Dendritic cell treated with granulocyte-macrophage colony-stimulating factor and Interleukin-4, amounts not matched to agents 40 ng/mL and 50 ng/mL, for 4 days (primary cell): ENCODE results near the gene EBLN2.
"Not testable (repeated sequence)": the region's sequence is repeated elsewhere in the genome, so short reads cannot be mapped to it uniquely, and the experiment has no call there.

Experiments
- H3K27ac Mint-ChIP-seq: one replicate; pipeline ENCODE4 v1.8.0; 2022; ENCODE audit warnings: mild to moderate bottlenecking, mixed read lengths
- H3K27me3 Mint-ChIP-seq: one replicate; pipeline ENCODE4 v1.8.0; 2022; ENCODE audit warnings: mild to moderate bottlenecking, mixed read lengths
- H3K36me3 Mint-ChIP-seq: one replicate; pipeline ENCODE4 v1.8.0; 2022; ENCODE audit warnings: low read depth, mixed read lengths
- H3K4me1 Mint-ChIP-seq: one replicate; pipeline ENCODE4 v1.8.0; 2022; ENCODE audit warnings: low read depth, mixed read lengths
- H3K4me3 Mint-ChIP-seq: one replicate; pipeline ENCODE4 v1.8.0; 2022; ENCODE audit warnings: mild to moderate bottlenecking, moderate library complexity, mixed read lengths
- H3K9me3 Mint-ChIP-seq: one replicate; pipeline ENCODE4 v1.8.0; 2022; ENCODE audit warnings: mixed read lengths
- intact Hi-C: fragments of 100-400 bp; cut with micrococcal nuclease; formaldehyde crosslinking; loops from one replicate; pipeline ENCODE4 v1.15.0; 2022

The EBLN2 gene

DNA sequence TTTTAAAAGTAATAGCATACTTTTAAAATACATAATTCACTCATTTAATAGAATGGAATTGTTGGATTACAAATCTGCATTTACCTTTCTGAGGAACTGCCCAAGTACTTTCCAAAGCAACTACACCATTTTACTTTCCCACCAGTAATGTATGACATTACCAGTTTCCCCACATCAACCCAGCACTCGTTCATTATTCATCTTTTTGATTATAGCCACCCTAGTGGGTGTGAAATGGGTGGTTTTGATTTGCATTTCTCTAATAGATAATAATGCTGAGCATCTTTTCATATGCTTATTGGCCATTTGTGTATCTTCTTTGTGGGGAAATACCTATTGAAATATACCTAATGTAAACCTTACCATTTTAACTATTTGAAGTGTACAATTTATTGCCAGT lies 18.0 kb upstream of the EBLN2 start:
- intact Hi-C loops: no loop called here
- Mint-ChIP-seq H3K4me3 (no peak overlapping the region), H3K36me3 (peaks cover 10% of the 10 kb centered on the region), H3K9me3 (no peaks in the 10 kb centered on the region), H3K27ac (no peak overlapping the region), H3K4me1 (peaks cover 22% of the 10 kb centered on the region), H3K27me3 (no peaks in the 10 kb centered on the region)

DNA sequence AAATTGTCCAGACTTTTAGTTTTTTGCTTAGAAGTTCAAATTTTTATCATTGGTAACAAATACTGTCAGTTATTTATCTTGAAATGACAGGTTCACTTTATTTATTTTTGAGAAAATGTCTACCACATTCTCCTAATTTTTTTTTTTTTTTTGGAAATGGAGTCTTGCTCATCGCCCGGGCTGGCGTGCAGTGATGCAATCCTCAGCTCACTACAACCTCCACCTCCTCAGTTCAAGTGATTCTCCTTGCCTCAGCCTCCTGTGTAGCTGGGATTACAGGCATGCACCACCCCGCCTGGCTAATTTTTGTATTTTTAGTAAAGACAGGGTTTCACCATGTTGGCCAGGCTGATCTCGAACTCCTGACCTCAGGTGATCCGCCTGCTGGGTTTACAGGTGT lies 16.1 kb upstream of the EBLN2 start:
- intact Hi-C loops: loop anchor here (5.0 kb wide), 1 partner anchor 38 kb away; no protein-coding TSS in a partner anchor
- H3K36me3 Mint-ChIP-seq: peaks cover 16% of the 10 kb centered on the region
- no peaks in the 10 kb centered on the region for H3K27me3 Mint-ChIP-seq
- no peaks in the 10 kb centered on the region for H3K9me3 Mint-ChIP-seq
- H3K4me3 Mint-ChIP-seq: no peak overlapping the region
- no peak overlapping the region for H3K27ac Mint-ChIP-seq
- peaks cover 22% of the 10 kb centered on the region for H3K4me1 Mint-ChIP-seq

DNA sequence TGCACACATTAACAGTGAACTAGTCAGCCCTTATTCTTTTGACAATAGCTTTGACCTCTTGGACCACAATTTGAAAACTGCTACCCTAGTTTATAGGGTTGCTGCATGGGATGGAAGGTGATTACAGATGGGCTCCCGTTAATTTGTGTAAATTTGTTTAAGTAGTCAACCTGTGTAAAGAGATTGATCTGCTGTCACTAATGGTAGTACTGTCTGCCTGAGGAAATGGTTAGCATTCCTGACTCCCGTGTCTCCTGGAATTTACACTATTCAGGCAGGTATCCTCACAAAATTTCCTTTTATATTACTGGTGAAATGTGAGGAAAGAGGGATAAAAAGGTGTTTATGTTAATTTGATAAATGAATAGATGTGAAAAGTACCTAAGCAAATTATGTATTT lies 15.3 kb upstream of the EBLN2 start:
- H3K9me3 Mint-ChIP-seq: no peaks in the 10 kb centered on the region
- intact Hi-C loops: loop anchor here (5.0 kb wide), 1 partner anchor 39 kb away; no protein-coding TSS in a partner anchor
- H3K4me1 Mint-ChIP-seq: peaks cover 22% of the 10 kb centered on the region

DNA sequence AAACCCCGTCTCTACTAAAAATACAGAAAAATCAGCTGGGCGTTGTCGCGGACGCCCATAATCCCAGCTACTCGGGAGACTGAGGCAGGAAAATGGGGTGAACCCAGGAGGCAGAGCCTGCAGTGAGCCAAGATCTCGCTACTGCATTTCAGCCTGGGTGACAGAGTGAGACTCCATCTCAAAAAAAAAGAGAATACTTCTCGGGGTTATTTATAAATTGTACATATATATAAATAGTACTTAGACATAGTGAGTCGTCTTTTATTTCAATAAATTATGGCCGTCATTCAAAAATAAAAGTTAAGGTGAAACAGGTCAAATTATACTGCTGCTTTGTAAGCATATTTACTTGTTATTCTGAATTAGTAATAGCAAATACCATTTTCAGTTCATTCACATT lies 12.1 kb upstream of the EBLN2 start:
- H3K9me3 Mint-ChIP-seq: no peaks in the 10 kb centered on the region
- peaks cover 5% of the 10 kb centered on the region for H3K4me1 Mint-ChIP-seq
- intact Hi-C loops: loop anchor here (5.0 kb wide), 1 partner anchor 42 kb away; no protein-coding TSS in a partner anchor
- H3K4me3 Mint-ChIP-seq: no peak overlapping the region
- peaks cover 31% of the 10 kb centered on the region for H3K36me3 Mint-ChIP-seq
- no peaks in the 10 kb centered on the region for H3K27me3 Mint-ChIP-seq
- no peak overlapping the region for H3K27ac Mint-ChIP-seq

More for the DNA sequence above, 15.3 kb upstream of the EBLN2 start:
- Mint-ChIP-seq H3K36me3 (peaks cover 24% of the 10 kb centered on the region), H3K27me3 (no peaks in the 10 kb centered on the region), H3K4me3 (no peak overlapping the region), H3K27ac (no peak overlapping the region)

DNA sequence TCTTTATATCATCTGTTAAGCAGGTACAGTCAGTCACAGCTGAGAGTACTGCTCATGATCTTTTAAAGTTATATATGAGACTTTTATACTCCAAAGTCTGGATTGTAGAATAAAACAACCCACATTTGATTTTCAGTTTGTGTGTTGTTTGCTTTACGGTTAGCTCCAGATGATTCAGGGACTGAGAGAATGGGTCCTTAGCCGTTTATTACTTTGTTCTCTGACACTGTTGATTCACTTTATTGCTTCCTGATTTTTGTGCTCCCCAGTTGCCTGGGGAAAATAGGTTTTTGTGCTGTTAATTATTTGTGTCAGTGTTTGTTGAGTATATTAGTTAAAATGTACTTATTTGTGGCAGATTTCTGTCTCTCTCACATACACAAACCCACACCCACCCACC lies 8.6 kb upstream of the EBLN2 start:
- H3K36me3 Mint-ChIP-seq: peaks cover 26% of the 10 kb centered on the region
- no peaks in the 10 kb centered on the region for H3K9me3 Mint-ChIP-seq
- H3K27ac Mint-ChIP-seq: no peak overlapping the region
- H3K27me3 Mint-ChIP-seq: no peaks in the 10 kb centered on the region
- H3K4me1 Mint-ChIP-seq: peaks cover 10% of the 10 kb centered on the region
- intact Hi-C loops: loop anchor here (10.0 kb wide), 1 partner anchor 208 kb away; the partner anchor contains the start of gene SHQ1
- H3K4me3 Mint-ChIP-seq: no peak overlapping the region

DNA sequence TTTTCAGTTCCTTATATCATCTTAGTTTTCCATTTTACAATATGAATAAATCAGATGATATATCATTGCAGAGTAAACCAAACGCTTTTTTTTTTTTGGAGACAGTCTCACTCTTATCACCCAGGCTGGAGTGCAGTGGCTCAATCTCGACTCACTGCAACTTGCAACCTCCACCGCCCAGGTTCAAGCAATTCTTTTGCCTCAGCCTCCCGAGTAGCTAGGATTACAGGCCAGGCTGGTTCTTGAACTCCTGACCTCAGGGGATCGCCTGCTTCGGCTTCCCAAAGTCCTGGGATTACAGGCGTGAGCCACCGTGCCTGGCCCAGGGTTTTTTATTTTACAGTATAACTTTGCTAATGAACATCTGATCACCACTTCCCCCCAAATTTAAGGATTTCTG lies 5.9 kb upstream of the EBLN2 start:
- Mint-ChIP-seq H3K4me3 (no peak overlapping the region), H3K4me1 (peaks cover 17% of the 10 kb centered on the region), H3K27ac (no peak overlapping the region), H3K27me3 (no peaks in the 10 kb centered on the region), H3K36me3 (peaks cover 31% of the 10 kb centered on the region), H3K9me3 (no peaks in the 10 kb centered on the region)
- intact Hi-C loops: loop anchor here (10.0 kb wide), 1 partner anchor 211 kb away; the partner anchor contains the start of gene SHQ1

DNA sequence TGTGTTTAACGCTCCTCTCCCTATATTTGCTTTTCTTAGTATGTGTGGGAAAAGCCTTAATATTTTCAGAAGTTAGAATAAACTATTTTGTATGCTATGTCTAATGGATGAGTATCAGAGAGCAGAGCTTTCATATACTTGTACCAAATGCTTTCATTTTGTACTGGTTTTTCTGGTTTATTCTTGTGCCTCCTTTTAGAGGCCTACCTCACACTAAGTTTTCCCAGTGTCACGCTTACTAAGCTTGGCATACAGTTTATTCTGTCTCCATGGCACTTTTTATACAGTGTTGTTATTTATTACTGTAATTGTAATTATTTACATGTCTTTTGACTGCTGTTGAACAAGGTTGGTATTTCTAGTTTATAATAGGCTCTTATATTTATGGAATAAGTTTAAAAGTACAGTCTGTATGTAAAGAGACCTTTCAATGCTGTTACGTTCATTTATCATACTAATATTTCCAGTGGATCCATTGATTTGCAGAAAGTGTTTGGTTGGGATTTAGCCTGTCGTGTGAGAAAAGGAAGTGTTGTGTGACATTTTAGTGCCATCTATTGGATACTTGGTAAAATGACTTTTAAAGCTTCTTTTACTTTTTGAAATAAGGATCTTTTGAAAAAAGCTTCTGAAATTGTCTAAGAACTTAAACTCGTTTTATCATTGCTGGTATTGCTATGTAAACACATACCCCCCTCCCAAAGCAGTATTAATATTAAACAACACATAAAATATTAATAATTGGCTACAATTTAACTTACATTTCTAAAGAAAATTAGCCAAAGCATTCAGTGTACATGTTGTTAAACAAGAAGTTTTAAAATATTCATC lies 5.2 kb upstream of the EBLN2 start:
- H3K4me3 Mint-ChIP-seq: no peak overlapping the region
- H3K4me1 Mint-ChIP-seq: peaks cover 17% of the 10 kb centered on the region
- no peaks in the 10 kb centered on the region for H3K9me3 Mint-ChIP-seq
- intact Hi-C loops: loop anchor here (1.0 to 10.0 kb wide), 2 partner anchors 116 to 211 kb away; partner anchors contain the start of gene SHQ1
- H3K36me3 Mint-ChIP-seq: peaks cover 27% of the 10 kb centered on the region
- H3K27me3 Mint-ChIP-seq: no peaks in the 10 kb centered on the region
- no peak overlapping the region for H3K27ac Mint-ChIP-seq

DNA sequence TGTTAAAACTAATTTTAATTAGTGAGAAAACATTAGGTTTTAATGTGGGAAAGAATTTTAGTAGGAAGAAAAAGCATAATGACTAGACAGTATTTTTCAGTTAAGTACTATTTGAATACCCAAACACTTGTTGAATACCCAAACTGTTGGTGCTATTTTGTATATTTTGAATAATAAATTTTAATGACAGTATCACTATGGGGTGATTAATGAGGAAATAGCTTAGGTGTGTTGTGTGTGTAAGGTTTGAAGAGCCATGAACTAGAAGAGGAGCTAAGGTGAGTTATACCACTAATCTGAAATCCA lies 4.7 kb upstream of the EBLN2 start:
- intact Hi-C loops: loop anchor here (1.0 to 10.0 kb wide), 2 partner anchors 116 to 212 kb away; partner anchors contain the start of gene SHQ1
- Mint-ChIP-seq H3K27me3 (no peaks in the 10 kb centered on the region), H3K9me3 (no peaks in the 10 kb centered on the region), H3K36me3 (peaks cover 30% of the 10 kb centered on the region), H3K4me1 (peaks cover 17% of the 10 kb centered on the region), H3K27ac (no peak overlapping the region), H3K4me3 (no peak overlapping the region)

DNA sequence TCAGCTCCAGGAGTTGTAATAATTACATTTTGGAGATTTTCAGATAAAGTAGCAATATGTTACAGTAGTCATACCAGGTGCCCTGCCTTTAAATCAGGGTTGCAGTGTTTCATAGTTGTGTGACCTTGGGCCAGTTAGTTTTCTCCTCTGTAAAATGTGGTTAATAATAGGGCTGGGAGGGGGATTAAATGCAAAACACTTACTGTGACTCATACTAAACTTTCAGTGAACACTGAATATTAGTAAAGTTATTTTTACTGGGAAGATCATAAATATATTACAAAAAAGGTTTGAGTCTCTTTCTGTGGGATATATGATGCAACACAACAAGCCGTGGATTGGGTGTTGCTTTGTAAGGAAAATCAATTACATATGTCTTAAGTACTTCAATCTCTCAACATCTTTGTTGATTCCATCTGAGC lies 1.1 kb upstream of the EBLN2 start:
- no peak overlapping the region for H3K27ac Mint-ChIP-seq

DNA sequence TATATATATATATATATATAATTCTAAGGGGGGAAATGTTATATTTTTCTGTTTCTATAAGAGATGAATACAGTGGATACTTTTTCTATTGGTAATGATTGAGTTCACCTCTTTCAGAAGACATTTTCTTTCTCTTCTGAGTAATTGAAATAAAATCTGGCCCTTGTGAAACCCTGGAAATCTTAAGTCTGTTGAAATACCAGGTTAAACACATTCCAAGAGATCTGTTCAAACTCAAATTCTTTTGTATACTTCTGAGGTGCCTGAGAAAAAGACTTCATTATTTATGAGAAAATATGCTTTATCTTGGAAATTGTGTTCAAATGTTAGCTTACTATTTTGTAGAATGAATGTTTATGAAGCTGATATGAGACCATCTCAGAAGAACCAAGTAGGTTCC lies 4.8 kb downstream of the EBLN2 start:
- peaks cover 44% of the 10 kb centered on the region for H3K36me3 Mint-ChIP-seq
- H3K4me3 Mint-ChIP-seq, H3K9me3 Mint-ChIP-seq, H3K27ac Mint-ChIP-seq, intact Hi-C loops, H3K27me3 Mint-ChIP-seq, H3K4me1 Mint-ChIP-seq: not testable (repeated sequence)

More for the DNA sequence above, 1.1 kb upstream of the EBLN2 start:
- H3K4me1 Mint-ChIP-seq: peaks cover 13% of the 10 kb centered on the region
- no peaks in the 10 kb centered on the region for H3K27me3 Mint-ChIP-seq
- peaks cover 54% of the 10 kb centered on the region for H3K36me3 Mint-ChIP-seq
- no peak overlapping the region for H3K4me3 Mint-ChIP-seq
- H3K9me3 Mint-ChIP-seq: no peaks in the 10 kb centered on the region
- intact Hi-C loops: no loop called here

DNA sequence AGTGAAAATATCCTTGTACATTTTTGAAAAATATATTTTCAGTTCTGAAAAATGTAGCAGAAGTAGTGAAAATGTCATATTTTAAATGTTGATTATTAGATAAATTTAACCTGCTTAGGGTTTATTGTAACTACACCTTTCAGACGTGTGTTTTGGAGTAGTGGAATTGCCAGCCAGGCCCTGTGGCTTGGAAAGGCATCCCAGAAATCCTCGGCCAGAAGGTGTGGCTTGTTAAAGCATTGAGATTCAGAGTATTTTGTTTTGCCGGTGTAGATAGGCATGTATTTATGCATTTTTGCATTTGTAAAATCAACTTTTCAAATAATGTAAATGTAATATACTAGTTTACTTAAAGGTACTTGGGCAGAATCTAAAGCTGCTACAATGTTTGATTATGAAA lies 7.0 kb downstream of the EBLN2 start:
- H3K27ac Mint-ChIP-seq: no peak overlapping the region
- peaks cover 25% of the 10 kb centered on the region for H3K36me3 Mint-ChIP-seq
- intact Hi-C loops: no loop called here
- no peak overlapping the region for H3K4me3 Mint-ChIP-seq
- H3K27me3 Mint-ChIP-seq: no peaks in the 10 kb centered on the region
- no peaks in the 10 kb centered on the region for H3K4me1 Mint-ChIP-seq
- no peaks in the 10 kb centered on the region for H3K9me3 Mint-ChIP-seq

DNA sequence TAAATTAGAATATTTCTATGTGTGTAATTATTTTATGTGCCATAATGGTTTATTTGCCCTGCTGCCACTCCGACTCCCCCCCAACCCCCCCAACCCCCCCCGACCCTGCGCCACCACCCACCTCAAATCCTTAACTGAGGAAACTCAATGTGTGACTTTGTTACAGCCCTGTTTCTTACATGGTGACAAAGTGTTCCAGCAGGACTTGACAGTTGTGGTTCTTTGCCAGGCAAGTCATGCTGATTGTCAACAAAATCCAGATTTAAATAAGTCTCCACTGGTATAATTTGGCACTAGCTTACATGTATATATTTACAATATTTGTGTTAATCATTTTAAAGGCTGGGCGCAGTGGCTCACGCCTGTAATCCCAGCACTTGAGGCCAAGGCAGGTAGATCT lies 7.7 kb downstream of the EBLN2 start:
- Mint-ChIP-seq H3K27me3 (no peaks in the 10 kb centered on the region), H3K27ac (no peak overlapping the region), H3K9me3 (no peaks in the 10 kb centered on the region), H3K4me3 (no peak overlapping the region), H3K4me1 (no peaks in the 10 kb centered on the region), H3K36me3 (peaks cover 21% of the 10 kb centered on the region)
- intact Hi-C loops: no loop called here

DNA sequence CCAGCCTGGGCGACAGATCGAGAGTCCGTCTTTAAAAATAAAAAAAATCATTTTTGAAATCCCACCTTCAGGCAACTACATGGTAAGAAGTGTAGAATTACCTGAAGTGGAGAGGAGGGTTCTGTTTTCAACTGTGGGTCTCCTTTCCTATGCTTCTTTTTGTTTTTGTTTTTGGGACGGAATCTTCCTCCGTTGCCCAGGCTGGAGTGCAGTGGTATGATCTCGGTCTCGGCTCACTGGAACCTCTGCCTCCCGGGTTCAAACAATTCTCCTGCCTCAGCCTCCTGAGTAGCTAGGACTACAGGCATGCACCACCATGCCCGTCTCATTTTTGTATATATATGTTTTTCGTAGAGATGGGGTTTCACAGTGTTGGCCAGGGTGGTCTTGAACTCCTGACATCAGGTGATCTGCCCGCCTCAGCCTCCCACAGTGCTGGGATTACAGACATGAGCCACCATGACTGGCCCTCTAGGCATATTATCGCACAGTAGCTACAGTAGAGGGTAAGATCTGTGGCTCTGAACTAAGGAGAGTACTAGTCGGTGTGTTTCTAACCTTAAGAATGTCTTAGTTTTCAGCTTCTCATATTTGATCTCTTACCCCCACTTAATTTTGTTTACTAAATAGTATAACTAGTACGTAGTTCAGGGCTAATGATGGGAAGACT lies 8.5 kb downstream of the EBLN2 start:
- intact Hi-C loops: no loop called here
- Mint-ChIP-seq H3K36me3 (peaks cover 14% of the 10 kb centered on the region), H3K27me3 (no peaks in the 10 kb centered on the region), H3K4me3 (no peak overlapping the region), H3K9me3 (no peaks in the 10 kb centered on the region), H3K27ac (no peak overlapping the region), H3K4me1 (no peaks in the 10 kb centered on the region)
